ENCODE results near the gene PRKG1. TPM values are rescaled to one million over a fixed set of nuclear protein-coding genes. Genes with fewer than 3 reads are reported as not detected.

Gene PRKG1
- total RNA-seq, 1 experiment from 2014 or later, result 16.5 TPM

DNA sequence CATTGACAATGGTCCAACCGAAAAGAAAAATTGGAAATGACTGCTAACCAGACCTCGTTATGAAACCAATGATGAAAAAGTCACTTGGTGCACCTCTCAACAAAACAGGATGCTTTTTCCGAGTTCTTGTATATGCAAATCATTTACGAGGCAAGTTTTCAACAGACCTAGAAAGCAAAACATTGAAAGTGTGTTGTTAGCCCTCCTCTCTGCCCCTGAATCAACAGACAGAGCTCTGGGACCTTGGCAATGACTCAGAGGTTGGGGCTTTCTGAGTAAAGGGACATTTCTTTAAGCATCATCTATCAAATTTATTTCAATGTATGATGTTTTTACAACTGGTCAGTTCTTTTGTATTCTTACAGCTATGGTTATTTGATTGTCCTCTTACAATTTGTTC, 1223.5 kb downstream of the PRKG1 start (continued):
- TF ChIP-seq NFYB (CRISPR knock-in tag; conservative IDR thresholded peaks at IDR 0.05; ENCODE audit: low read depth) (no peak), JAZF1 (CRISPR knock-in tag; IDR thresholded peaks at IDR 0.05) (no peak), SMAD4 (CRISPR knock-in tag; IDR thresholded peaks at IDR 0.05) (no peak), HMGXB4 (CRISPR knock-in tag; IDR thresholded peaks at IDR 0.05) (no peak), MYBL2 (CRISPR knock-in tag; IDR thresholded peaks at IDR 0.05) (no peak)
- TF ChIP-seq, protein P1, sequence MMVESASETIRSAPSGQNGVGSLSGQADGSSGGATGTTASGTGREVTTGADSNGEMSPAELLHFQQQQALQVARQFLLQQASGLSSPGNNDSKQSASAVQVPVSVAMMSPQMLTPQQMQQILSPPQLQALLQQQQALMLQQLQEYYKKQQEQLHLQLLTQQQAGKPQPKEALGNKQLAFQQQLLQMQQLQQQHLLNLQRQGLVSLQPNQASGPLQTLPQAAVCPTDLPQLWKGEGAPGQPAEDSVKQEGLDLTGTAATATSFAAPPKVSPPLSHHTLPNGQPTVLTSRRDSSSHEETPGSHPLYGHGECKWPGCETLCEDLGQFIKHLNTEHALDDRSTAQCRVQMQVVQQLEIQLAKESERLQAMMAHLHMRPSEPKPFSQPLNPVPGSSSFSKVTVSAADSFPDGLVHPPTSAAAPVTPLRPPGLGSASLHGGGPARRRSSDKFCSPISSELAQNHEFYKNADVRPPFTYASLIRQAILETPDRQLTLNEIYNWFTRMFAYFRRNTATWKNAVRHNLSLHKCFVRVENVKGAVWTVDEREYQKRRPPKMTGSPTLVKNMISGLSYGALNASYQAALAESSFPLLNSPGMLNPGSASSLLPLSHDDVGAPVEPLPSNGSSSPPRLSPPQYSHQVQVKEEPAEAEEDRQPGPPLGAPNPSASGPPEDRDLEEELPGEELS (CRISPR knock-in tag; IDR thresholded peaks at IDR 0.05), result no peak
- TF ChIP-seq, protein P2, sequence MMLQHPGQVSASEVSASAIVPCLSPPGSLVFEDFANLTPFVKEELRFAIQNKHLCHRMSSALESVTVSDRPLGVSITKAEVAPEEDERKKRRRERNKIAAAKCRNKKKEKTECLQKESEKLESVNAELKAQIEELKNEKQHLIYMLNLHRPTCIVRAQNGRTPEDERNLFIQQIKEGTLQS (CRISPR knock-in tag; conservative IDR thresholded peaks at IDR 0.05), result no peak

- Mint-ChIP-seq H3K4me3 (no peak overlapping the region), H3K4me1 (no peaks in the 10 kb centered on the region), H3K27ac (no peak overlapping the region), H3K27me3 (ENCODE audit: low read depth) (no peaks in the 10 kb centered on the region), H3K9me3 (peaks cover 4% of the 10 kb centered on the region; the same call in 1 of the 2 replicates), H3K36me3 (no peaks in the 10 kb centered on the region)
- TF ChIP-seq NFYB (CRISPR knock-in tag; conservative IDR thresholded peaks at IDR 0.05; ENCODE audit: low read depth), result no peak
- ATAC-seq, result no peak
- ChIA-PET POLR2A (no interaction called here), CTCF (interaction anchor here (1.0 kb wide), 1 partner anchor 13 kb away, joined by 3 read pairs; the partner anchor contains the start of gene DKK1)
- DNase-seq (ENCODE audit: low spot score), result no peak
Measured at GRCh38 chr10:52300599-52301277, 1226.5 kb downstream of the PRKG1 start.

- peak; percentile 85 for ATAC-seq
- H3K4me3 Mint-ChIP-seq, result peak overlapping the region; percentile 82
- CTCF ChIA-PET, result interaction anchor here (0.7 to 3.4 kb wide), 23 partner anchors 11 to 472 kb away, joined by 3 to 39 read pairs (median 4); no protein-coding TSS in a partner anchor
- TF ChIP-seq CTCF (IDR thresholded peaks at IDR 0.05) (peak; percentile 54), MAX (CRISPR knock-in tag; IDR thresholded peaks at IDR 0.05) (0 out of 2 replicates have a peak, but pooled peaks have one; percentile 24), ZNF232 (CRISPR knock-in tag; IDR thresholded peaks at IDR 0.05) (no peak), NFE2L1 (CRISPR knock-in tag; IDR thresholded peaks at IDR 0.05) (no peak)
- H3K9me3 Mint-ChIP-seq, result no peaks in the 10 kb centered on the region
- peaks cover 10% of the 10 kb centered on the region for H3K4me1 Mint-ChIP-seq
- H3K27me3 Mint-ChIP-seq (ENCODE audit: low read depth), result peaks cover 54% of the 10 kb centered on the region
- DNase-seq (ENCODE audit: low spot score), result peak; percentile 69
- POLR2A ChIA-PET, result no interaction called here
- no peaks in the 10 kb centered on the region for H3K36me3 Mint-ChIP-seq
- no peak overlapping the region for H3K27ac Mint-ChIP-seq
Measured at GRCh38 chr10:52308251-52309031, 1234.2 kb downstream of the PRKG1 start.

DNA sequence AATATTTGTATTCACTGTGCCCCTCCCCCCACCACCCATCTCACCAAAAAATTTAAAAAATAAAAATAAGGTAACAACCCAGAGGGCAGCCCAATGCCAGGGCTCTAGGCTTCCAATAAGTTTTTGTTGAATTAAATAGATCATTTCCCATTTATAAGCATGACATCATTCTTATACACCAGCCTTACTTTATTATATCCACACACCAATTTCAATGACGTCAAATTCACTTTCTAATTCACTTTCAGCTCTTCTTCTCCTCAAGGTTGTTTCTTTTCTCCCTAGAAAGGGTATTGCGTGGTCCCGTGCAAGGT, 1238.6 kb downstream of the PRKG1 start:
- ChIA-PET CTCF (no interaction called here), POLR2A (no interaction called here)
- Mint-ChIP-seq H3K4me1 (peaks cover 18% of the 10 kb centered on the region), H3K4me3 (peak overlapping the region; percentile 85), H3K36me3 (no peaks in the 10 kb centered on the region), H3K27ac (no peak overlapping the region), H3K27me3 (ENCODE audit: low read depth) (peaks cover 96% of the 10 kb centered on the region), H3K9me3 (no peaks in the 10 kb centered on the region)
- DNase-seq (ENCODE audit: low spot score) (no peak), ATAC-seq (no peak)
- no peak for TF ChIP-seq ZNF121 (CRISPR knock-in tag; IDR thresholded peaks at IDR 0.05)
- TF ChIP-seq, protein P3, sequence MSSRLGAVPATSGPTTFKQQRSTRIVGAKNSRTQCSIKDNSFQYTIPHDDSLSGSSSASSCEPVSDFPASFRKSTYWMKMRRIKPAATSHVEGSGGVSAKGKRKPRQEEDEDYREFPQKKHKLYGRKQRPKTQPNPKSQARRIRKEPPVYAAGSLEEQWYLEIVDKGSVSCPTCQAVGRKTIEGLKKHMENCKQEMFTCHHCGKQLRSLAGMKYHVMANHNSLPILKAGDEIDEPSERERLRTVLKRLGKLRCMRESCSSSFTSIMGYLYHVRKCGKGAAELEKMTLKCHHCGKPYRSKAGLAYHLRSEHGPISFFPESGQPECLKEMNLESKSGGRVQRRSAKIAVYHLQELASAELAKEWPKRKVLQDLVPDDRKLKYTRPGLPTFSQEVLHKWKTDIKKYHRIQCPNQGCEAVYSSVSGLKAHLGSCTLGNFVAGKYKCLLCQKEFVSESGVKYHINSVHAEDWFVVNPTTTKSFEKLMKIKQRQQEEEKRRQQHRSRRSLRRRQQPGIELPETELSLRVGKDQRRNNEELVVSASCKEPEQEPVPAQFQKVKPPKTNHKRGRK (CRISPR knock-in tag; IDR thresholded peaks at IDR 0.05; ENCODE audit: borderline replicate concordance), result no peak

Data from WTC11 (cell line).